Measurements from ENCODE around the gene UBQLNL.

Gene UBQLNL

GRCh38 chr11:5536482-5536881 lies 20.0 kb upstream of the UBQLNL start:
- Histone ChIP-seq H2AFZ (ENCODE audit: low read depth, low read length) (no peak overlapping the region), H3K9ac (ENCODE audit: low read depth, low read length) (no peak overlapping the region), H3K27ac (ENCODE audit: low read length) (no peak overlapping the region), H4K20me1 (ENCODE audit: insufficient read depth, low read length) (no peaks in the 10 kb centered on the region), H3K79me2 (ENCODE audit: insufficient read depth, low read length) (no peaks in the 10 kb centered on the region), H3K4me2 (ENCODE audit: insufficient read depth, low read length) (no peak overlapping the region), H3K4me1 (ENCODE audit: insufficient read depth, low read length) (no peaks in the 10 kb centered on the region), H3K27me3 (ENCODE audit: insufficient read depth, low read length, poor library complexity) (peaks cover 2% of the 10 kb centered on the region), H3K36me3 (ENCODE audit: insufficient read depth, low read length) (no peaks in the 10 kb centered on the region), H3K4me3 (ENCODE audit: low read depth in 1 of 2, low read length in 2 of 2) (no peak overlapping the region), H3K9me3 (ENCODE audit: insufficient read depth, low read length, severe bottlenecking) (no peaks in the 10 kb centered on the region)
- no peak for TF ChIP-seq EZH2 (IDR thresholded peaks at IDR 0.05; ENCODE audit: borderline replicate concordance, low read depth, low read length, severe bottlenecking)
- TF ChIP-seq, protein P1, sequence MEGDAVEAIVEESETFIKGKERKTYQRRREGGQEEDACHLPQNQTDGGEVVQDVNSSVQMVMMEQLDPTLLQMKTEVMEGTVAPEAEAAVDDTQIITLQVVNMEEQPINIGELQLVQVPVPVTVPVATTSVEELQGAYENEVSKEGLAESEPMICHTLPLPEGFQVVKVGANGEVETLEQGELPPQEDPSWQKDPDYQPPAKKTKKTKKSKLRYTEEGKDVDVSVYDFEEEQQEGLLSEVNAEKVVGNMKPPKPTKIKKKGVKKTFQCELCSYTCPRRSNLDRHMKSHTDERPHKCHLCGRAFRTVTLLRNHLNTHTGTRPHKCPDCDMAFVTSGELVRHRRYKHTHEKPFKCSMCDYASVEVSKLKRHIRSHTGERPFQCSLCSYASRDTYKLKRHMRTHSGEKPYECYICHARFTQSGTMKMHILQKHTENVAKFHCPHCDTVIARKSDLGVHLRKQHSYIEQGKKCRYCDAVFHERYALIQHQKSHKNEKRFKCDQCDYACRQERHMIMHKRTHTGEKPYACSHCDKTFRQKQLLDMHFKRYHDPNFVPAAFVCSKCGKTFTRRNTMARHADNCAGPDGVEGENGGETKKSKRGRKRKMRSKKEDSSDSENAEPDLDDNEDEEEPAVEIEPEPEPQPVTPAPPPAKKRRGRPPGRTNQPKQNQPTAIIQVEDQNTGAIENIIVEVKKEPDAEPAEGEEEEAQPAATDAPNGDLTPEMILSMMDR (IDR thresholded peaks at IDR 0.05; ENCODE audit: borderline replicate concordance, extremely low read depth, low read length, poor library complexity, severe bottlenecking): no peak
- DNase-seq: no peak
- ATAC-seq (ENCODE audit: insufficient read depth, low read depth): no peak

DNA sequence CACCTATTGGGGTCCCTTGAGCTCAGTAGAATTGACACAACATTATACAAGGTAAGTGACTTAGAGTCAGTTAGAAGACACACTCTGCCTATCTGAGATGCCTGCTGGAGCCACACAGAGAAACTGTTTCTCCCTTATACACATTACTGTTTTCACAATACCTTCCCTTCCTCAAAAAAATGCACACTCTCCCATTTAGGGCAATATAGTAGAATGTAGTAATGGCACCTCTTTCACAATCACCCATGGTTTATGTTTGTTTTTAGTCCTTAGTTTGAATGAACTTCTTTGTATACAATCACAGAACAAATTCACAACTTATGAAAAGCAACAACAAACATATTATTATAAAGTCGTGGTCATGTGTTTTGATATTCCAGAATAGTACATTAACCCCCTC lies 17.5 kb upstream of the UBQLNL start:
- Histone ChIP-seq H3K9me3 (ENCODE audit: insufficient read depth, low read length, severe bottlenecking) (no peaks in the 10 kb centered on the region), H3K27me3 (ENCODE audit: insufficient read depth, low read length, poor library complexity) (peaks cover 4% of the 10 kb centered on the region), H3K4me2 (ENCODE audit: insufficient read depth, low read length) (no peak overlapping the region), H4K20me1 (ENCODE audit: insufficient read depth, low read length) (no peaks in the 10 kb centered on the region), H3K36me3 (ENCODE audit: insufficient read depth, low read length) (no peaks in the 10 kb centered on the region), H3K27ac (ENCODE audit: low read length) (no peak overlapping the region), H3K9ac (ENCODE audit: low read depth, low read length) (no peak overlapping the region), H3K4me3 (ENCODE audit: low read depth in 1 of 2, low read length in 2 of 2) (no peak overlapping the region), H2AFZ (ENCODE audit: low read depth, low read length) (no peak overlapping the region), H3K79me2 (ENCODE audit: insufficient read depth, low read length) (no peaks in the 10 kb centered on the region), H3K4me1 (ENCODE audit: insufficient read depth, low read length) (no peaks in the 10 kb centered on the region)
- TF ChIP-seq, protein P1 (IDR thresholded peaks at IDR 0.05; ENCODE audit: borderline replicate concordance, extremely low read depth, low read length, poor library complexity, severe bottlenecking): no peak
- no peak for TF ChIP-seq EZH2 (IDR thresholded peaks at IDR 0.05; ENCODE audit: borderline replicate concordance, low read depth, low read length, severe bottlenecking)
- no peak for DNase-seq
- no peak for ATAC-seq (ENCODE audit: insufficient read depth, low read depth)

DNA sequence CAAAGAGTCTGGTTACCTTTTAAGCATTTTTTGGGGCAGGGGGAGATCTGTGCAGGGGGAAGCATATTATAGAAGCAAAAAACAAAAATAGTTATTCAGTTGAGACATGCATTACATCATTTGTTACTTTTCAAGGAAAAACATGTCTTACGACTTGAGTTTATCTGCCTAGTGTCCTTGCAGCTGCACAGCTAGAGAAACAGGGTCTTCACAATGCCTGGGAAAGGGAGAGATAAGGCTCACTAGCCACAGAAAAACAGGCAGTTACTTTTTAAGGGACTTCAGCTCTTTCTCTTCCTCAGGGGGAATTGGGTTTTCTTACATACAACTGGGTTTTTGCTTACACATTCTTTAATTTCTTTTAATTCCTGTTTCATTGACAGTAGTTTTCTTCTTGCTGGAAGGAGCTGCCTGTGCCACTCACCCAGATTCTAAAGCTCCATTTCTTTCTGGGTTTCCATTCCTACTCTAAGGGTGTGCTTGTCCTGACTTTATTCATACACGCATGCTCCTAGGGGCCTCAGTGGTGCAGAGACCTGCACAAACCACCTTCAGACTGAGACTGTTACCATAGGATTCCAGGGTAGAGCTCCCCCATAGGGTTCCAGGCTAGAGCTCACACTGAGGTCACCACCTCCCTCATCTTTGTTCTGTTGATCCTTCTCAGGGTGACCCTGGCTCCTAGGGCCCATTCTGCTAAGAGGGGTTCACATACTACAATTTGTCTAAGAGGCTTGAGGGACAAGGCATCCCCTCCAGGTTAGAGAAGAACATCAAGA lies 14.7 kb upstream of the UBQLNL start:
- Histone ChIP-seq H3K9me3 (ENCODE audit: insufficient read depth, low read length, severe bottlenecking) (no peaks in the 10 kb centered on the region), H2AFZ (ENCODE audit: low read depth, low read length) (no peak overlapping the region), H3K9ac (ENCODE audit: low read depth, low read length) (no peak overlapping the region), H4K20me1 (ENCODE audit: insufficient read depth, low read length) (no peaks in the 10 kb centered on the region), H3K4me3 (ENCODE audit: low read depth in 1 of 2, low read length in 2 of 2) (no peak overlapping the region), H3K79me2 (ENCODE audit: insufficient read depth, low read length) (no peaks in the 10 kb centered on the region), H3K4me1 (ENCODE audit: insufficient read depth, low read length) (no peaks in the 10 kb centered on the region), H3K27me3 (ENCODE audit: insufficient read depth, low read length, poor library complexity) (peaks cover 6% of the 10 kb centered on the region), H3K36me3 (ENCODE audit: insufficient read depth, low read length) (no peaks in the 10 kb centered on the region), H3K27ac (ENCODE audit: low read length) (no peak overlapping the region), H3K4me2 (ENCODE audit: insufficient read depth, low read length) (no peak overlapping the region)
- ATAC-seq (ENCODE audit: insufficient read depth, low read depth) (no peak), DNase-seq (no peak)
- no peak for TF ChIP-seq EZH2 (IDR thresholded peaks at IDR 0.05; ENCODE audit: borderline replicate concordance, low read depth, low read length, severe bottlenecking)
- TF ChIP-seq, protein P1 (IDR thresholded peaks at IDR 0.05; ENCODE audit: borderline replicate concordance, extremely low read depth, low read length, poor library complexity, severe bottlenecking): no peak
